Measurements from ENCODE around the gene ACKR3.

DNA sequence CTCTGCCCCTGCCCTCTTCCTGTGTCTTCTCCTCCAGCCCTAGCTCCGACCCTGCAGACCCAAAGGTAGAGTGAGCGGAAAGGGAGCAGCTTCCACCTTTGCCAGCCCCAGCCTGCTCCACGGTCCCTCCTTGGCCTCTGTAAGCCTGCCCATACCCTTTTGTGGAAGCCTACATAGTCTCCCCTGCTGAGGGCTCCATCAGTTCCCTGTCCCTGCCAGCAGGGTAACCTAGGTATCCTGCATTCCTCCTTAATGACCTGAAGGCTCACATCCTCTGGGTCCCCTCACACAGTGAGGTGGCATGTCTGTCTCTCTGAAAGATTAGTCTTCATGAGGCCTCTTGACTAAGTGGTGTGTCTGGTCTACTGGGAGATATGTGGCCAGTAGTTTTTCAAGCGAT lies 20.5 kb upstream of the ACKR3 start:
- TF ChIP-seq NFE2L2 (conservative IDR thresholded peaks at IDR 0.05; ENCODE audit: low read length) (no peak), KDM1A (IDR thresholded peaks at IDR 0.05; ENCODE audit: low read depth) (no peak), EP300 (IDR thresholded peaks at IDR 0.05) (no peak), CHD2 (IDR thresholded peaks at IDR 0.05; ENCODE audit: low read length, partially characterized antibody) (no peak), PHF8 (IDR thresholded peaks at IDR 0.05; ENCODE audit: borderline replicate concordance, low read depth) (no peak), EHMT2 (IDR thresholded peaks at IDR 0.05; ENCODE audit: low read depth) (no peak)
- TF ChIP-seq, protein P1, sequence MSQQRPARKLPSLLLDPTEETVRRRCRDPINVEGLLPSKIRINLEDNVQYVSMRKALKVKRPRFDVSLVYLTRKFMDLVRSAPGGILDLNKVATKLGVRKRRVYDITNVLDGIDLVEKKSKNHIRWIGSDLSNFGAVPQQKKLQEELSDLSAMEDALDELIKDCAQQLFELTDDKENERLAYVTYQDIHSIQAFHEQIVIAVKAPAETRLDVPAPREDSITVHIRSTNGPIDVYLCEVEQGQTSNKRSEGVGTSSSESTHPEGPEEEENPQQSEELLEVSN (IDR thresholded peaks at IDR 0.05; ENCODE audit: borderline replicate concordance, low read depth) = no peak
- TF ChIP-seq, protein P2, sequence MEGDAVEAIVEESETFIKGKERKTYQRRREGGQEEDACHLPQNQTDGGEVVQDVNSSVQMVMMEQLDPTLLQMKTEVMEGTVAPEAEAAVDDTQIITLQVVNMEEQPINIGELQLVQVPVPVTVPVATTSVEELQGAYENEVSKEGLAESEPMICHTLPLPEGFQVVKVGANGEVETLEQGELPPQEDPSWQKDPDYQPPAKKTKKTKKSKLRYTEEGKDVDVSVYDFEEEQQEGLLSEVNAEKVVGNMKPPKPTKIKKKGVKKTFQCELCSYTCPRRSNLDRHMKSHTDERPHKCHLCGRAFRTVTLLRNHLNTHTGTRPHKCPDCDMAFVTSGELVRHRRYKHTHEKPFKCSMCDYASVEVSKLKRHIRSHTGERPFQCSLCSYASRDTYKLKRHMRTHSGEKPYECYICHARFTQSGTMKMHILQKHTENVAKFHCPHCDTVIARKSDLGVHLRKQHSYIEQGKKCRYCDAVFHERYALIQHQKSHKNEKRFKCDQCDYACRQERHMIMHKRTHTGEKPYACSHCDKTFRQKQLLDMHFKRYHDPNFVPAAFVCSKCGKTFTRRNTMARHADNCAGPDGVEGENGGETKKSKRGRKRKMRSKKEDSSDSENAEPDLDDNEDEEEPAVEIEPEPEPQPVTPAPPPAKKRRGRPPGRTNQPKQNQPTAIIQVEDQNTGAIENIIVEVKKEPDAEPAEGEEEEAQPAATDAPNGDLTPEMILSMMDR (IDR thresholded peaks at IDR 0.05) = no peak
